Omental fat pad (tissue), 4 donors: ENCODE results near the gene MEF2C. TPM values are rescaled to one million over a fixed set of nuclear protein-coding genes. Genes with fewer than 3 reads are reported as not detected.
A peak's percentile ranks its signal among the peaks of the same experiment; 100 is the strongest.

Experiments
- ATAC-seq: fragments of 150-250 bp; one replicate; pipeline ENCODE4 v1.9.1; 2016; ENCODE audit warnings: mild to moderate bottlenecking, moderate library complexity; ENCODE audit not compliant: low FRiP score
- DNase-seq: peaks from one replicate; pipeline ENCODE4 v3.0.0-alpha.2; 2019; ENCODE audit warnings: low spot score
- total RNA-seq, 4 donors: library from RNA; depleted of rRNA; stranded (reverse); fragments of >200 nt; gene quantifications; one replicate each; pipeline ENCODE4 v1.1.0, GENCODE V29; 2016
- TF ChIP-seq, protein P1 (sequence below), 3 donors: fragments of 450-650 bp; IDR thresholded peaks; one replicate each; pipeline ENCODE4 v1.5.1; 2016 to 2017; ENCODE audit warnings: antibody characterized with exemption in 3 of 3, mild to moderate bottlenecking in 3 of 3, moderate library complexity in 2 of 3

Gene MEF2C
- total RNA-seq, 4 donors from 2014 or later, result 25.4 to 97.7 (median 44.0) TPM

DNA sequence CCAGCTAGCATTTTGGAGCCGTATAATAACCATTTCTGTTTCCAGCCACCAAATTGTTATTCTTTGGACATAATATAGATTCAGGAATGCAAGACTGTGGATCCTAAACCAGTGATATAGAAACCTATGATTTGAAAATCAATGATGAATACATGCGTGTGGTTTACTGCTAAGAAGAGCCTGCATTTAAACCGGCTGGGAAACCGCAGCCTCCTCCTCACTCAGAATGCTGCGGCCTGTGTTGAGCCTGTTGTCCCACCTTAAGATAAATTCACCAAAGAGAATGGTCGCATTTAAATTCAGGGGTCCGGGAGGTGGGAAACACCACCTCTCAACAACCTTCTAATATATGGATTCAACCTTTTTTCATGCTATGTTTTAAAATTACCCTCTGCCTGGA is 148.0 kb downstream of the MEF2C start:
- TF ChIP-seq, protein P1, sequence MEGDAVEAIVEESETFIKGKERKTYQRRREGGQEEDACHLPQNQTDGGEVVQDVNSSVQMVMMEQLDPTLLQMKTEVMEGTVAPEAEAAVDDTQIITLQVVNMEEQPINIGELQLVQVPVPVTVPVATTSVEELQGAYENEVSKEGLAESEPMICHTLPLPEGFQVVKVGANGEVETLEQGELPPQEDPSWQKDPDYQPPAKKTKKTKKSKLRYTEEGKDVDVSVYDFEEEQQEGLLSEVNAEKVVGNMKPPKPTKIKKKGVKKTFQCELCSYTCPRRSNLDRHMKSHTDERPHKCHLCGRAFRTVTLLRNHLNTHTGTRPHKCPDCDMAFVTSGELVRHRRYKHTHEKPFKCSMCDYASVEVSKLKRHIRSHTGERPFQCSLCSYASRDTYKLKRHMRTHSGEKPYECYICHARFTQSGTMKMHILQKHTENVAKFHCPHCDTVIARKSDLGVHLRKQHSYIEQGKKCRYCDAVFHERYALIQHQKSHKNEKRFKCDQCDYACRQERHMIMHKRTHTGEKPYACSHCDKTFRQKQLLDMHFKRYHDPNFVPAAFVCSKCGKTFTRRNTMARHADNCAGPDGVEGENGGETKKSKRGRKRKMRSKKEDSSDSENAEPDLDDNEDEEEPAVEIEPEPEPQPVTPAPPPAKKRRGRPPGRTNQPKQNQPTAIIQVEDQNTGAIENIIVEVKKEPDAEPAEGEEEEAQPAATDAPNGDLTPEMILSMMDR (IDR thresholded peaks at IDR 0.05), result no peak

DNA sequence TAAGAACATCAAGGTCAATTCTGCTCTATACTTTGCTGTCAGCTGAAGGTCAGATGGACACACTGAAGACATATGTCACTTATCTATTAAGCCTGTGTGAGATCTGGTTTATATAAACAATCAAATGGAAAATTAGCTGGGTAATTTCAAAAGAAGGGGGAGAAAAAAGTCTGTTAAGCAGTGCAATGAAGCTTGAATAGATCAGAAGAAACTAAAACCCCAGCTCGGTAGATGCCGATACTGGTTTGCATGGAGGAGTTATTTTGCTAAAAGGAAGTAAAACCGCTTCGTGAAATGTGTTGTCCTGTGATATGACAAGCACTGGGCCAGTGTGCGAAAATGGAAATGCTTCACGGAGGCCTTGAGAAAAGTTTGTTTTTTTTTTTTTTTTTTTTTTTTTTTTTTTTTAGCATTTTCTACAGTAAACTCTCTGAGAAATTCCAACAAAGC is 148.8 kb downstream of the MEF2C start:
- no peak for ATAC-seq
- TF ChIP-seq, protein P1 (IDR thresholded peaks at IDR 0.05), result no peak
- DNase-seq, result no peak

More for the DNA sequence above, 148.0 kb downstream of the MEF2C start:
- ATAC-seq (no peak), DNase-seq (no peak)

DNA sequence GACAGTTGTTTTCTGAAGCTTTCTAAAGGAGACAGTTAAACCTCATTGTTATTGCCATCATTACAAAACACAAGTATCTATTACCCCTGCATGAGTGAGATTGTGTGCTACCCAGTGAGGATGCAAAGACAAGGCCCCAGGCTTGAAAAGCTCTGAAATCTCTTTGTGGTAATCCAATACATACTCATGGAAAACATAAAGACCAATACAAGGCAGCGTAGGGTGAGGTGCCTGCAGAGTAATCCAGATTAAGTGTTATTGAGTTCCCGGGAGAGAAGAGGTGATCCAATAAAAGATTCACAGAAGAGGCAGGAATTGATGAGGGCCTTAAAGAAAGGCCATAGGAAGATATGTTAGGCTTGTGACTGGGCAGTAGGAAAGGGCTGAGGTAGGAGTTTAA is 150.1 kb downstream of the MEF2C start:
- no peak for DNase-seq
- no peak for ATAC-seq
- TF ChIP-seq, protein P1 (IDR thresholded peaks at IDR 0.05), result no peak

DNA sequence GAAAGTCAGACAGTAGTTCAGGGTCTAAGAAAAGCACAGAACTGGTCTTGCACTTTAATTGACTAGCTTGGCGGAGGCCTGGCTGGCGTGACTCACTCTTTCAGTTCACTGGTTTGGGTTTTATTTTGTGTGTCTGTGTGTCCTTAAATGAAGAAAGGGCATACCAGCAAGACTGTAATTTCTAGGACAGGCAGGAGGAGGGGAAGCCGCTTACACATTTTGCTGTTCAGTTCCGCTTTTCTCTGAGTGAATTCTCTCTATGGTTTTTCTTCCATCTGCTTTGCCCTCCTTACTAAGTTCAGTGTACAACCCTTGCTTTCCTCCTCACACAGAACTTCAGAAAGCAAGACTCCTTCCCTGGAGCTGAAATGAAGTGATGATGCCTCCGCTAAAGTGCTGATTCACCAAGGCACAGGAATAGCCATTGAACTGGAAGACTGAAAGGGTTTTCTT is 150.8 kb downstream of the MEF2C start:
- TF ChIP-seq, protein P1 (IDR thresholded peaks at IDR 0.05), result no peak
- DNase-seq (no peak), ATAC-seq (no peak)

DNA sequence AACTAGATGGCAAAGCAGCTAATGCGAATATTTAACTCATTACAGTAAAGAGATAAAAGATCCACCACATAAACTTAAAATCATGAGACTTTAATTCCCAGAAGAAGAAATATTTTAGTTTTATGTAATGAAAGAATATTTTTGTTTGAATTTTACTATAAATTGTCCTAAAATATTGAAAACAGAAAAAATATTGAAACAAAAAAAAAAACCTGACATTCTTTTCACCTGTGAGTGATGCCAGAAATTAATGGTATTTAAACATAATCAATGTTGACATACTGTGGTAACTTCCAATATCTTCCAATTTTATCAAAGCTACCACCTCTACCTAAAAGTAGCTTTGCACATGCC is 153.2 kb downstream of the MEF2C start:
- TF ChIP-seq, protein P1 (IDR thresholded peaks at IDR 0.05), result no peak
- DNase-seq, result no peak
- no peak for ATAC-seq

DNA sequence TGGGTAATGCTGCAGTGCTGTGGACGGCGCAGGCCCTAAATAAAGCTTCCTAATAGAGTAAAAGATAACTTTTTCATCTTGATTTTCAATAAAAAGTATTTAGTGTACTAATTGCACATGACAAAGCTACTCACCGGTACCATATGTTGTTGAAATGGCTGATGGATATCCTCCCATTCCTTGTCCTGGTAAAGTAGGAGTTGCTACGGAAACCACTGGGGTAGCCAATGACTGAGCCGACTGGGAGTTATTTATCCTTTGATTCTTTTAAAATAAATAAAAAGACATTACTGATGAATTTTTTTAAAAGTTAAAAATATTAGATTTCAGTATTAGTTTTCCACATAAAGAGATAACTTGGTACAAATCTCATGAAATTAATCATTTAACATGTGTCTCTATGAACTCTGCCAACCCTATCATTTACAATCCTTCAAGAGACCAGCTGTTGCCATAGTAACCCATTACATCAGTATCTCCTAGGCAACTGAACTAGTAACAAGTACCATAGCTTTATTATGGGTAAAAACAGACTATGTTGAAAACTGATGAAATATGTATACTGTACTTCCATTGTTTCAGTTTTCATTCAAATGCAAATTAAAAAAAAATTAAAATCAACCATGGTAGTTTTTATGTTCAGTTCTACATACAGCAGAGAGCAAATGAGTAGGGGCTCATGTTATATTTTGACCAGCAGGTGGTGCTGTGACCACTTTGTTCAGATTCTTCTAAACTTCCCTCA is 153.7 kb downstream of the MEF2C start:
- ATAC-seq, result no peak
- DNase-seq, result no peak
- TF ChIP-seq, protein P1 (IDR thresholded peaks at IDR 0.05), result peak in 2 of 3 donors; percentile 17 to 48

DNA sequence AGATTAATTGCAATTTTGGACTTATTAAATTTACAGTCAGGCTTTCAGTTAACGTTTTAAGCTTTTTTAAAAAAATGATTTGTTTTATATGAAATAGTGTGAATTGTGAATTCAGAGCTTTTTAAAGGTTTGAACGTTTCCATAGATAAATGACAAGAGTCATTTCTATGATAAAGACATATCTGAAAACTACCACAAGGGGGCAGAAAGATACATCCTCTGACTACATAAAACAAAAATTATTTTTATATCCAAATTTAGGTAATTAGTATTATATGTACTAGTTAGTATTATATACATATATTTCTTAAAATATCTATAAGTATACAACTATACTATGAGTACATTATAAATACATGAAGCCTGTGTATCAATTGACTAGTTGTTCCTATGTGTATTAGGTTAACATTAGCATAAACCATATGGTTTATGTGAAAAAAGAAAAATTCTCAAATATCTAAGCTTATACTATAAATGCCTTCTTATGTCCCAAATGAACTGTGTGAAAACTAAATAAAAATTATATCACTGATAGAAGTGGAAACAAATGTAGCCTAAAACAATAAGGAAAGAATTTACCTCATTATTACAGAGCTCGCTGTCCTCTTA is 155.2 kb downstream of the MEF2C start:
- DNase-seq (no peak), ATAC-seq (no peak)
- TF ChIP-seq, protein P1 (IDR thresholded peaks at IDR 0.05), result no peak
